SU-DHL-6 (cell line): ENCODE results near the gene PPFIBP2.

Source experiments
- H2AFZ ChIP-seq: fragments of 200-600 bp; sonication (generic); 2 replicates; pipeline ENCODE4 v1.6.1; 2014; ENCODE audit warnings: low read depth, mild to moderate bottlenecking, moderate library complexity, mixed read lengths, antibody characterized with exemption, low read length; ENCODE audit not compliant: severe bottlenecking
- H3F3A ChIP-seq: fragments of 200-600 bp; shearing (Covaris generic); 2 replicates; pipeline ENCODE4 v1.6.0; 2016; ENCODE audit warnings: antibody characterized with exemption, mild to moderate bottlenecking; ENCODE audit not compliant: insufficient read depth
- H3K27ac ChIP-seq: fragments of 200-600 bp; sonication (generic); 2 replicates; pipeline ENCODE4 v1.5.1; 2016; ENCODE audit warnings: low read depth, mild to moderate bottlenecking, low read length, moderate library complexity, mixed read lengths
- H3K27me3 ChIP-seq: fragments of 200-600 bp; sonication (generic), shearing (Covaris generic); 2 replicates; pipeline ENCODE4 v1.6.0; 2014; ENCODE audit warnings: mild to moderate bottlenecking, low read length
- H3K36me3 ChIP-seq: fragments of 200-600 bp; sonication (generic); 2 replicates; pipeline ENCODE4 v1.6.1; 2014; ENCODE audit warnings: mild to moderate bottlenecking, low read length, mixed read lengths
- H3K4me2 ChIP-seq: fragments of 300-600, 200-600 bp; shearing (Covaris generic), sonication (generic); 2 replicates; pipeline ENCODE4 v1.6.0; 2014; ENCODE audit warnings: low read length, low read depth, mild to moderate bottlenecking; ENCODE audit not compliant: poor library complexity, severe bottlenecking
- H3K4me3 ChIP-seq: fragments of 200-600 bp; sonication (generic); 2 replicates; pipeline ENCODE4 v1.5.1; 2014; ENCODE audit warnings: antibody characterized with exemption, low read length, mild to moderate bottlenecking, mixed read lengths; ENCODE audit not compliant: insufficient read depth, poor library complexity, severe bottlenecking
- H3K79me2 ChIP-seq: fragments of 200-600 bp; sonication (generic); 2 replicates; pipeline ENCODE4 v1.6.1; 2014; ENCODE audit warnings: mild to moderate bottlenecking, low read length, moderate library complexity; ENCODE audit not compliant: insufficient read depth
- H3K9ac ChIP-seq: fragments of 200-600 bp; sonication (generic); 2 replicates; pipeline ENCODE4 v1.7.0; 2014; ENCODE audit warnings: mild to moderate bottlenecking, low read length
- H3K9me2 ChIP-seq: fragments of 200-600 bp; sonication (generic); replicated peaks from 2 replicates; pipeline ENCODE4 v1.6.1; 2014; ENCODE audit warnings: low read length; ENCODE audit not compliant: insufficient read depth
- H3K9me3 ChIP-seq: fragments of 200-600 bp; sonication (generic); 2 replicates; pipeline ENCODE4 v1.6.1; 2014; ENCODE audit warnings: low read length, mixed read lengths; ENCODE audit not compliant: insufficient read depth
- H4K20me1 ChIP-seq: fragments of 200-600 bp; sonication (generic); 2 replicates; pipeline ENCODE4 v1.6.1; 2014; ENCODE audit warnings: low read depth, mild to moderate bottlenecking, antibody characterized with exemption, low read length, moderate library complexity, mixed read lengths
- EZH2phosphoT487 ChIP-seq: fragments of 200-600 bp; sonication (generic), shearing (Covaris generic); conservative IDR thresholded peaks from 2 replicates; pipeline ENCODE4 v1.6.1; 2018; ENCODE audit warnings: mild to moderate bottlenecking, antibody characterized with exemption, low read length, moderate library complexity, mixed read lengths
- TF ChIP-seq, protein P1 (sequence below): fragments of 200-600 bp; sonication (generic); IDR thresholded peaks from one replicate; pipeline ENCODE4 v1.5.1; 2017; ENCODE audit warnings: antibody characterized with exemption, mild to moderate bottlenecking, low read length, moderate library complexity; ENCODE audit not compliant: insufficient read depth, poor library complexity, severe bottlenecking

PPFIBP2 gene

DNA sequence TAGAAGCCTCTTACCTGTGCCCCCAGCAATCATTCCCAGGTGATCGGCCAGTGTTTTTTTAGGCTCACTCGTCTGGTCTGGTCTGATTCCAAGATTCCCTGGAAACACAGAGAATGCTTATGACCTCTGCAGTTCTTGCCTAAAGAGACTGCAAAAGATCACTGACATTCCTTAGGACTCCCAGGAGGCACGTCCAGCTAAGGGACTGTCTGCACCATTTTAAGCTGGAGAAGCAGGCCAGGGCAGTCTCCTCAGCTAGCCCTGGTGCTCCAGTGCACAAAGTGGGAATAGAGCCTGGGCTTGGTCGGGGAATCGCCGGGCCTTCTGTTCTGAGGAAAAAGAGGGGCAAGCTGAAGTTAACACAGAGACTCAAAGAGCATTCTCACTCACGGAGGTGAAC, 154.7 kb downstream of the PPFIBP2 start:
- H3K9me3 ChIP-seq: no peaks in the 10 kb centered on the region
- TF ChIP-seq, protein P1, sequence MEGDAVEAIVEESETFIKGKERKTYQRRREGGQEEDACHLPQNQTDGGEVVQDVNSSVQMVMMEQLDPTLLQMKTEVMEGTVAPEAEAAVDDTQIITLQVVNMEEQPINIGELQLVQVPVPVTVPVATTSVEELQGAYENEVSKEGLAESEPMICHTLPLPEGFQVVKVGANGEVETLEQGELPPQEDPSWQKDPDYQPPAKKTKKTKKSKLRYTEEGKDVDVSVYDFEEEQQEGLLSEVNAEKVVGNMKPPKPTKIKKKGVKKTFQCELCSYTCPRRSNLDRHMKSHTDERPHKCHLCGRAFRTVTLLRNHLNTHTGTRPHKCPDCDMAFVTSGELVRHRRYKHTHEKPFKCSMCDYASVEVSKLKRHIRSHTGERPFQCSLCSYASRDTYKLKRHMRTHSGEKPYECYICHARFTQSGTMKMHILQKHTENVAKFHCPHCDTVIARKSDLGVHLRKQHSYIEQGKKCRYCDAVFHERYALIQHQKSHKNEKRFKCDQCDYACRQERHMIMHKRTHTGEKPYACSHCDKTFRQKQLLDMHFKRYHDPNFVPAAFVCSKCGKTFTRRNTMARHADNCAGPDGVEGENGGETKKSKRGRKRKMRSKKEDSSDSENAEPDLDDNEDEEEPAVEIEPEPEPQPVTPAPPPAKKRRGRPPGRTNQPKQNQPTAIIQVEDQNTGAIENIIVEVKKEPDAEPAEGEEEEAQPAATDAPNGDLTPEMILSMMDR: no peak
- TF ChIP-seq EZH2phosphoT487: no peak
- no peak overlapping the region for H3K27ac ChIP-seq
- no peaks in the 10 kb centered on the region for H4K20me1 ChIP-seq
- no peak overlapping the region for H3K9ac ChIP-seq
- H3K4me3 ChIP-seq: no peak overlapping the region
- H3K9me2 ChIP-seq: no peaks in the 10 kb centered on the region
- H3K27me3 ChIP-seq: no peaks in the 10 kb centered on the region
- H3K4me2 ChIP-seq: no peak overlapping the region
- no peaks in the 10 kb centered on the region for H3K79me2 ChIP-seq
- no peaks in the 10 kb centered on the region for H3K36me3 ChIP-seq
- H2AFZ ChIP-seq: no peak overlapping the region
- no peaks in the 10 kb centered on the region for H3F3A ChIP-seq

DNA sequence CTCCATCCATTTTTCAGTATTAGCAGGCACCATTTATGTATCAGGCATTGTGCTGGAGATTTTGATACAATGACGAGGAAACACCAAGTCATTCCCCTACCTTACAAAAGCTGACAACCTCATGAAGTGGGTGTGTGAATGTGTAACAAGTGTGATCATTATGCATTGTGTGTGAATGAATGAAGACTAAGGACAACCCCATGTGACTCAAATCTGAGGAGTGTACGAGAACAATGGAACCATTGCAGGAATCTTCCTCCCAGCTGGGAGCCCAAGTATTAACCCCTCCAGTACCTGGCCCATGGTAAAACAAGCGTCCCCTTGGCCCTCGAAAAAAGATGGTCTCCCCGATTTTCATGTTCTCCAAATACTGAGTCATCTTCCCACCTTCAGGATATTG, 155.1 kb downstream of the PPFIBP2 start:
- Histone ChIP-seq H2AFZ (no peak overlapping the region), H3F3A (no peaks in the 10 kb centered on the region), H3K9me2 (no peaks in the 10 kb centered on the region), H3K27ac (no peak overlapping the region), H3K9ac (no peak overlapping the region), H3K4me2 (no peak overlapping the region), H3K36me3 (no peaks in the 10 kb centered on the region), H3K27me3 (no peaks in the 10 kb centered on the region), H3K4me3 (no peak overlapping the region), H3K9me3 (no peaks in the 10 kb centered on the region), H3K79me2 (no peaks in the 10 kb centered on the region), H4K20me1 (no peaks in the 10 kb centered on the region)
- TF ChIP-seq, protein P1: no peak
- no peak for TF ChIP-seq EZH2phosphoT487

DNA sequence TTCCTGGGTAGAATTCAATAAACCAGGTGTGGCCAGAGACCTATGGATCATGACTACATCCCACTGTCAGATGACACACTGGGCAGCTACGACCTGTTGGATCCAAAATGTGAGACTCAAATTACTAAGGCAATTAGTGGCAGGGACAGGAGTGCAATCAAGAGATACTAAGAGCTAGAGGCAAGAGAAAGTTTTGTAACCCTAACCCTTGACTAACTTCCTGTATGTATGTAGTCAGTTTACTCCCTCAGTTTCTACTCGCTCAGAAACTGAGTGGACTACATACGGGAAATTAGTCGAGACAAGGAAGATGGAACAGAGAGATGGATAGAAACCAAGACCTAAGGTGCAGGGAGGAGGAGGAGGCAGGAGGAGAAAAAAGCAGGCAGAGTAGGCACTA, 156.8 kb downstream of the PPFIBP2 start:
- Histone ChIP-seq H3K27ac (no peak overlapping the region), H2AFZ (no peak overlapping the region), H4K20me1 (no peaks in the 10 kb centered on the region), H3K9me3 (no peaks in the 10 kb centered on the region), H3F3A (no peaks in the 10 kb centered on the region), H3K79me2 (no peaks in the 10 kb centered on the region), H3K9ac (no peak overlapping the region), H3K4me3 (no peak overlapping the region), H3K9me2 (no peaks in the 10 kb centered on the region), H3K4me2 (no peak overlapping the region), H3K27me3 (no peaks in the 10 kb centered on the region), H3K36me3 (no peaks in the 10 kb centered on the region)
- no peak for TF ChIP-seq EZH2phosphoT487
- TF ChIP-seq, protein P1: no peak
